HG02938 (cell line): Measurements from ENCODE around the gene TBXAS1.

Experiments
- ATAC-seq: cut with Tn5 transposase; IDR thresholded peaks from one replicate; pipeline ENCODE4 v1.9.1; 2021; ENCODE audit warnings: mild to moderate bottlenecking, moderate library complexity; ENCODE audit not compliant: unreplicated experiment

The TBXAS1 gene

DNA sequence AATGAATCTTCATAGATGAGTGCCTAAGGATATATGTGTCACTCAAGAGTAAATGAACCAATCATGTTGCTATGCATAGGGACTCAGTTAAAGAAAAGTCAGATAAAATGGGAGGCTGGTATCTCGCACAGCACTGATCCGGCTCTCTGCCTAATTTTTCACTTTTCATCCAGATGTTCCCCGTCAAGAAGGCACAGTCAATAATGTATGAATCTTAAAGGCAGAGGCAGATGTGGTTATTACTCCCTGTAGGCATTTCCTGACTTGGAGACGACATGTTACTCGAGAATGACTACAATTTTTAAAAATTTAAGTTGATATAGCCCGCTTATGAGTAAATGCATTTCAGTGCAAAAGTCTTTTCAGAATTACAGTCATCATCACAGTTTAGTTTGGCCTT is 113.6 kb downstream of the TBXAS1 start:
- no peak for ATAC-seq

- no peak for ATAC-seq
These were observed 114.3 kb downstream of the TBXAS1 start for GRCh38 chr7:139943401-139943800.

GRCh38 chr7:139944248-139944647 is 115.2 kb downstream of the TBXAS1 start:
- no peak for ATAC-seq

GRCh38 chr7:139946533-139946932 is 117.5 kb downstream of the TBXAS1 start:
- ATAC-seq, result no peak

DNA sequence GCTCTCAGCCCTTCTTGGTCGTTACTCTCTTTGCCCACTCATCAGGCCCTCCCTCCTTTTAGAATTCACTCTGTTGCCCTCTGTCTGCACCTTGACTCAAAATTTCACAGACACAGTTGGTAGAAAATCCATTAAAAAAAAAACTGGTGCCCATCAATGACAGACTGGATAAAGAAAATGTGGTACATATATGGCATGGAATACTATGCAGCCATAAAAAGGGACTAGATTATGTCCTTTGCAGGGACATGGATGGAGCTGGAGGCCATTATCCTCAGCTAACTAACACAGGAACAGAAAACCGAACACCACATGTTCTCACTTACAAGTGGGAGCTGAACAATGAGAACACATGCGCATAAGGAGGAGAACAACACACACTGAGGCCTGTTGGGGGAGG is 118.0 kb downstream of the TBXAS1 start:
- ATAC-seq, result no peak

DNA sequence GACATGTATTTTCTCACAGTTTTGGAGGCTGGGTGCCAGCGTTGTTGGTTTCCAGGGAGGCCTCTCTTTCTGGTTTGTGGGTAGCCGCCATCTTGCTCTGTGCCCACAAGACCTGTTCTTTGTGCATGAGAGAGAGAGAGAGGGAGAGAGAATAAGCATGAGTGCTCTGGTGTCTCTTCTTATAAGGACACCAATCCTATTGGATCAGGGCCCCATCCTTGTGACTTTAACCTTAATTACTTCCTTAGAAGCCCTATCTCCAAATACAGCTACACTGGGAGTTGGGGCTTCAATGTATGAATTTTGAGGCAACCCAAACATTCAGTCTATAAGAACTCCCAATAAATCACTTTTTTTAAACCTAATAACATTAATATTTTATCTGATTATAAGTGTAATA is 119.1 kb downstream of the TBXAS1 start:
- ATAC-seq, result no peak

DNA sequence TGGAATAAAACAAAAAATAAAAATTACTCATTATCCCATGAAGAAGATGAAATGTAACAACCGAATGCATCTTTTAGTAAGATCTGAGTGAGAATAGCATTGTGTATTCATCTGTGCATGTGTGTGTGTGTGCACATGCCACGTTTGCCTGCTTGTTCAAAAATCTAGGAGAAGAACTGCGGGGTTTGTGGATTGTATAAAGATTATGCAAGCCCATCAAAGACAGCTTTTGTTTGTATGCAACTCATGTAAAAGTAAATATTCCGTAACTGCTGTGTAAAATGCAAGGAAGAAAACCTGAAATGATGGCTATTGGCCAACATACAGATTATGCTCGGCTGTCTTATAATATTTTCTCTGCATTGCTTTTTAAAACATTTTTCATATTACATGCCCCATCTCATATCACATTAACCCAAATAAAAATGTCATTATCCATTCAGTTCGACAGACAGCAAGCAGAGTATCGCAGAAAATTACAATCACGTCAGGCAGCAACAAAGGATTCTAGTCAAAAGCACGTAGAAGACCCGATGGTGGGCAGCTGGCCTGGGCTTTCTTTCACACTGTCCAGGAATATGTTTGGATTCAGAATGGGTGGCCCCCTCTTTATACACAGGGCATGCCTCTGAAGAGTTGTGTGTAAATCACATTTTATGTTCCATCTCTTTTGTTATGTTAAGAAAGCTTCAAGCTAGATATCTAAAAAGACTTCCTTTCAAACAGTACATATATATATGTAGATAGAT is 119.7 kb downstream of the TBXAS1 start:
- no peak for ATAC-seq

GRCh38 chr7:139949629-139950028 is 120.6 kb downstream of the TBXAS1 start:
- ATAC-seq, result no peak

DNA sequence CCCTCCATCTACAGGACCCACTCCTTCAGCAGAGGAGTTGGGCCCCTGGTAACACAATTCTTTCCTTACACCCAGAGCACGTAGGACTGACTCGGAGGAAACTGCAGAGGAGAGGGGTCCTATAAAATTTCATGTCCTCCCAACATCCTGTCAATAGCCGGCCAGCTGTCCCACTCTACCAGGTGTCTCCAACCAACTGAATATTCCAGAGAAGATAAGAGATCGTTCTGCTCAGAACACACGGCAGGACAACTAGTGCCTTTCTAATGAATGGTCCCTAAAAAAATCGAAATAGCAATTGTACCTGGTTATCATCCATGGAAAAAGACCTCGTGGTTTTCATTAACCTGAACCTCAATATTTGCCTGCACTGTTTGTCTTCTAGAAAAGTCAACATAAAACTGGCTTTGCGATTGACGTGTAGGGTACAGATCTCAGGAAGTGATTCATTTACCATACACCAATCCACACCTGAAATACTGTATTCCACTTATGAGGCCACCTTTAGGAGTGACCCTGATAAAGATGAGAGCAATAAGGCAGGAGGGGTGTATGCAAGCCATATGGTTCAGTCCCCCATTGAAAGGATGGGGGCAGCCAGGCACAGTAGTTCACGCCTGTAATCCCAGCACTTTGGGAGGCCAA is 121.9 kb downstream of the TBXAS1 start:
- ATAC-seq, result no peak

DNA sequence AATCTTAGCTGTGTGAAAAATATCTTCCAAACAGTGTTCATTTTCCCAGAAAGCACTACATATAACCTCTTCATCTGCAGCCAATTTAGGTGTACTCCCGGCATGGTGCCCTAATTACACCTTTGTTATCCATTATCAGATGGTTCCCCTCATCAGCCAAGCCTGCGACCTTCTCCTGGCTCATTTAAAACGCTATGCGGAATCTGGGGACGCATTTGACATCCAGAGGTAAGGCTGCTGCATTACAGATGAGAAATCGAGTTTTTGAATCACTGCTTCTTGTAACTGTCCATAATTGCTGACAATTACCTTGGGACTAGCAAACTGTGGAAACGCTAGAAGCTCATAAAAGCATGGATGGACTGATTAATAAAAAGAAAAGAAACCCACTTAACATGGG is 124.2 kb downstream of the TBXAS1 start:
- ATAC-seq, result no peak

- no peak for ATAC-seq
These were observed 126.2 kb downstream of the TBXAS1 start for GRCh38 chr7:139955109-139955820.

DNA sequence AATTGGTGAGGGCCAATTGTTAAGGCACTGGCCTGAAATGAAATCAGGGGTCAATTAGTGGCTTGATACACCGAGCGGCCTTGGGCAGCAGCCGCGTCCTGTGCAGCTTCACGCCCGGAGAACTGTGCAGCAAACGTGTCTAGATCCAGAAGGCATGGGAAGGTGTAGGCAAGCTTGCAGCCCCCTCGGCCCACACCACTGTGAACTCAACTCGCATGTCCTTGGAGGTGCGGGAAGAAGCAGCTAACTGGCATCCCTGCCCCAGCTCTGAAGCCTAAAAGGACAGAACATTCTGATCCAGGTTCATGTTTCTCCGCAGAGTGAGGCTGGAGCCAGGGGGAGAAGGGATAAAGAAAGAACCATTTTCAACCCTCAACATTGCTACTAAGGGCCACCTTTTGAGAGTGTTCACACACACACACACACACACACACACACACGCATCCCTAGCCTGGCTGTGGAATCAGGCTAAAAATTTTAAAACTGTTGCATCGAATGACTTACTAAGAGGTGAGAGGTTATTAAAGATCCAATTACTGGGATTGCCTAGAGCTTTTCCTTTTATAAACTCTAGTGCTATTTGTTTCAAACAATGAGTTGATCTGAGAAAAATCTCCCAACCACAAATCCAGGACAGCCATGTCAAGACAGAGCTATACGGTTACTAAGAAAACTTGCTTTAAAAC is 129.7 kb downstream of the TBXAS1 start:
- no peak for ATAC-seq

GRCh38 chr7:139959285-139959628 is 130.2 kb downstream of the TBXAS1 start:
- no peak for ATAC-seq

DNA sequence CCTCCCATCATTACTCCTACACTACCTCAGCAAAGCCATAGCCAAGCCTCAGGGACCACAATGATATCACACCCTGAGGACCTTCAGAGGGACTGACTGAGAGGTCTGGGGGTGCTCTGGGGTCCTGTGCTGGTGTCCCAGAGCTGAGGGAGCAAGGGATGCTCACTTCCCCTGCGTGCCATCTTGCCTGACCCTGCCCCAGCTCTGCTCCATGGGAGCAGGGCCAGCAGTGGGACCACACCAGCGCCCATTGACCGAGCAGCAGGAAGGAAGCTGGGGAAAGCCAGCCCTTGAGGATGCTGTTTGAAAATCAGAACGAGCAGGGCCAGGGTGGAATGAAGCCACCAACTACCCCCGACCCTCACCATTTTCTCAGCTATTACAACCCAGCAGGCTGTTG is 130.7 kb downstream of the TBXAS1 start:
- no peak for ATAC-seq

GRCh38 chr7:139960157-139960556 is 131.1 kb downstream of the TBXAS1 start:
- ATAC-seq, result no peak

- no peak for ATAC-seq
These were observed 137.0 kb downstream of the TBXAS1 start for GRCh38 chr7:139965942-139966628.

GRCh38 chr7:139966949-139967348 is 137.9 kb downstream of the TBXAS1 start:
- ATAC-seq, result no peak

- no peak for ATAC-seq
These were observed 139.9 kb downstream of the TBXAS1 start for GRCh38 chr7:139968931-139969330.

DNA sequence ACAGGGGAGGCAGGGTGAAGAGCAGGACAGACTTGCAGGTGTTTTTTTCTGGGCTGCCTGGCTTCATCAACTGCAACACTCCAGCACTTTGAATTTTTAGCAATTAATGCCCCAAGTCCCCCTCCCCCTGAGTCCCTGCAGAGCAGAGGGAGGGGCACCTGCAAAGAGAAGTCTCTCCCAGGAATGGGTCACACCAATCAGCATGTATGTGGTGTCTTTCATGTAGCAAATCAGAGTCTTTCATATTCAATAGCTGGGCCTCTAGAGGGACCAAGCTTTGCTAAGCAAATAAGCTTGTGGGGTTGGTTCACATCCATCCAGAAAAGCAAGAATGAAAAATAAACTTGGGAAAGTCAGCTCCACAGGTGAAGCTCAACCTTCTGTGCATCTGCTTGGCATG is 143.0 kb downstream of the TBXAS1 start:
- ATAC-seq, result no peak

GRCh38 chr7:139973101-139974050 is 144.3 kb downstream of the TBXAS1 start:
- no peak for ATAC-seq
